MM.1S (cell line): ENCODE results near the gene RABGAP1L.
"Not testable (repeated sequence)": the region's sequence is repeated elsewhere in the genome, so short reads cannot be mapped to it uniquely, and the experiment has no call there.

ENCODE experiments used
- DNase-seq: peaks from one replicate; pipeline ENCODE4 v3.0.0-alpha.2; 2015
- H2AFZ ChIP-seq: fragments of 300-600 bp; sonication (generic); 2 replicates; pipeline ENCODE4 v1.6.0; 2016; ENCODE audit warnings: antibody characterized with exemption, low read length
- H3F3A ChIP-seq: fragments of 300-600 bp; sonication (generic); 2 replicates; pipeline ENCODE4 v1.6.1; 2016; ENCODE audit warnings: mild to moderate bottlenecking, antibody characterized with exemption, low read length, moderate library complexity, mixed read lengths; ENCODE audit not compliant: insufficient read depth
- H3K27ac ChIP-seq: fragments of 300-600 bp; sonication (generic); 2 replicates; pipeline ENCODE4 v1.5.1; 2016; ENCODE audit warnings: mild to moderate bottlenecking, low read length
- H3K27me3 ChIP-seq: fragments of 300-600 bp; sonication (generic); replicated peaks from 2 replicates; pipeline ENCODE4 v1.6.0; 2016; ENCODE audit warnings: low read length; ENCODE audit not compliant: insufficient read depth
- H3K36me3 ChIP-seq: fragments of 300-600 bp; sonication (generic); replicated peaks from 2 replicates; pipeline ENCODE4 v1.6.1; 2016; ENCODE audit warnings: mild to moderate bottlenecking, low read length, mixed read lengths; ENCODE audit not compliant: insufficient read depth
- H3K4me1 ChIP-seq: fragments of 300-600 bp; sonication (generic); 2 replicates; pipeline ENCODE4 v1.6.1; 2016; ENCODE audit warnings: low read length, mixed read lengths
- H3K4me2 ChIP-seq: fragments of 300-600 bp; sonication (generic); 2 replicates; pipeline ENCODE4 v1.6.0; 2016; ENCODE audit warnings: low read depth, low read length
- H3K4me3 ChIP-seq: fragments of 300-600 bp; sonication (generic); 2 replicates; pipeline ENCODE4 v1.5.1; 2016; ENCODE audit warnings: low read length, mixed read lengths
- H3K79me2 ChIP-seq: fragments of 300-600 bp; sonication (generic); 2 replicates; pipeline ENCODE4 v1.6.1; 2016; ENCODE audit warnings: mixed run types, low read length, mixed read lengths
- H3K9ac ChIP-seq: fragments of 300-600 bp; sonication (generic); 2 replicates; pipeline ENCODE4 v1.6.1; 2016; ENCODE audit warnings: low read length, mixed read lengths
- H3K9me2 ChIP-seq: fragments of 300-600 bp; sonication (generic); replicated peaks from 2 replicates; pipeline ENCODE4 v1.6.1; 2016; ENCODE audit warnings: mild to moderate bottlenecking, low read length, mixed read lengths; ENCODE audit not compliant: insufficient read depth
- H3K9me3 ChIP-seq: fragments of 300-600 bp; sonication (generic); replicated peaks from 2 replicates; pipeline ENCODE4 v1.6.1; 2016; ENCODE audit warnings: mild to moderate bottlenecking, low read length, mixed read lengths; ENCODE audit not compliant: insufficient read depth
- H4K20me1 ChIP-seq: fragments of 300-600 bp; sonication (generic); 2 replicates; pipeline ENCODE4 v1.6.1; 2016; ENCODE audit warnings: mild to moderate bottlenecking, low read length, moderate library complexity, mixed read lengths; ENCODE audit not compliant: insufficient read depth
- EZH2 ChIP-seq: fragments of 300-600 bp; sonication (generic); optimal IDR thresholded peaks from 2 replicates; pipeline ENCODE3; 2017; ENCODE audit warnings: low read depth, mild to moderate bottlenecking, antibody characterized with exemption, low read length, mixed read lengths
- EZH2phosphoT487 ChIP-seq: fragments of 300-600 bp; sonication (generic); IDR thresholded peaks from 2 replicates; pipeline ENCODE4 v1.6.1; 2018; ENCODE audit warnings: antibody characterized with exemption, low read length
- TF ChIP-seq, protein P1 (sequence below): fragments of 300-600 bp; sonication (generic); IDR thresholded peaks from 2 replicates; pipeline ENCODE4 v1.5.1; 2016; ENCODE audit warnings: antibody characterized with exemption, low read length, mixed read lengths

Gene RABGAP1L

DNA sequence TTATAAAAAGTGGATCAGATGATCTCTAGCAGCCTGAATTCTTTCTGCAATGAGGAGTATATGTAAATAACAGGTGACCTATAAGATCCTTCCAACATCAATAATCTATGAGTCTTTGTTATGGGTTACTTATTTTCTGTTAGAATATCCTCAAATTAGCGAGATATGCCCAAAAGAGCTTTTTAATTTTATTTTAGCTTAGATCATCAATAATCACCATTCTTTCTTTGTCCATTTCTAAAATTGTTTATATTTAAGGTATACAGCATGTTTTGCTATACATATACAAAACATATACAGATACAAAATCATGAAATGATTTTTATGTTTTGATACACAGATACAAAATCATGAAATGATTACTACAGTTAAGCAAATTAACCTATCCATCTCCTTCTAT lies 11.8 kb downstream of the RABGAP1L start:
- no peak overlapping the region for H3K4me2 ChIP-seq
- no peaks in the 10 kb centered on the region for H3K36me3 ChIP-seq
- H3F3A ChIP-seq: no peaks in the 10 kb centered on the region
- no peaks in the 10 kb centered on the region for H3K9me2 ChIP-seq
- H3K4me3 ChIP-seq: no peak overlapping the region
- DNase-seq: no peak
- H3K27me3 ChIP-seq: no peaks in the 10 kb centered on the region
- H3K9ac ChIP-seq: no peak overlapping the region
- no peak overlapping the region for H2AFZ ChIP-seq
- H3K27ac ChIP-seq: no peak overlapping the region
- peaks cover 76% of the 10 kb centered on the region for H3K79me2 ChIP-seq
- TF ChIP-seq EZH2phosphoT487: no peak
- TF ChIP-seq, protein P1, sequence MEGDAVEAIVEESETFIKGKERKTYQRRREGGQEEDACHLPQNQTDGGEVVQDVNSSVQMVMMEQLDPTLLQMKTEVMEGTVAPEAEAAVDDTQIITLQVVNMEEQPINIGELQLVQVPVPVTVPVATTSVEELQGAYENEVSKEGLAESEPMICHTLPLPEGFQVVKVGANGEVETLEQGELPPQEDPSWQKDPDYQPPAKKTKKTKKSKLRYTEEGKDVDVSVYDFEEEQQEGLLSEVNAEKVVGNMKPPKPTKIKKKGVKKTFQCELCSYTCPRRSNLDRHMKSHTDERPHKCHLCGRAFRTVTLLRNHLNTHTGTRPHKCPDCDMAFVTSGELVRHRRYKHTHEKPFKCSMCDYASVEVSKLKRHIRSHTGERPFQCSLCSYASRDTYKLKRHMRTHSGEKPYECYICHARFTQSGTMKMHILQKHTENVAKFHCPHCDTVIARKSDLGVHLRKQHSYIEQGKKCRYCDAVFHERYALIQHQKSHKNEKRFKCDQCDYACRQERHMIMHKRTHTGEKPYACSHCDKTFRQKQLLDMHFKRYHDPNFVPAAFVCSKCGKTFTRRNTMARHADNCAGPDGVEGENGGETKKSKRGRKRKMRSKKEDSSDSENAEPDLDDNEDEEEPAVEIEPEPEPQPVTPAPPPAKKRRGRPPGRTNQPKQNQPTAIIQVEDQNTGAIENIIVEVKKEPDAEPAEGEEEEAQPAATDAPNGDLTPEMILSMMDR: no peak
- no peak for TF ChIP-seq EZH2
- H3K4me1 ChIP-seq: peaks cover 26% of the 10 kb centered on the region
- H4K20me1 ChIP-seq: no peaks in the 10 kb centered on the region
- no peaks in the 10 kb centered on the region for H3K9me3 ChIP-seq

GRCh38 chr1:174174461-174175329 lies 15.4 kb downstream of the RABGAP1L start:
- H3K27me3 ChIP-seq: no peaks in the 10 kb centered on the region
- H3F3A ChIP-seq: no peaks in the 10 kb centered on the region
- DNase-seq: no peak
- peaks cover 66% of the 10 kb centered on the region for H3K79me2 ChIP-seq
- no peak overlapping the region for H3K9ac ChIP-seq
- no peak overlapping the region for H3K27ac ChIP-seq
- no peak overlapping the region for H2AFZ ChIP-seq
- peaks cover 8% of the 10 kb centered on the region; the same call in 1 of the 2 replicates for H3K4me1 ChIP-seq
- TF ChIP-seq EZH2 (no peak), EZH2phosphoT487 (no peak)
- TF ChIP-seq, protein P1: no peak
- no peak overlapping the region for H3K4me3 ChIP-seq
- no peaks in the 10 kb centered on the region for H3K9me2 ChIP-seq
- H3K9me3 ChIP-seq: no peaks in the 10 kb centered on the region
- no peaks in the 10 kb centered on the region for H4K20me1 ChIP-seq
- H3K4me2 ChIP-seq: no peak overlapping the region
- no peaks in the 10 kb centered on the region for H3K36me3 ChIP-seq

- H3F3A ChIP-seq, H2AFZ ChIP-seq, H3K9me2 ChIP-seq, H3K27ac ChIP-seq, H3K4me2 ChIP-seq, H3K9me3 ChIP-seq, H3K4me1 ChIP-seq, DNase-seq, H3K4me3 ChIP-seq, H3K36me3 ChIP-seq, H4K20me1 ChIP-seq, H3K27me3 ChIP-seq, H3K9ac ChIP-seq: not testable (repeated sequence)
- H3K79me2 ChIP-seq: peaks cover 66% of the 10 kb centered on the region
Measured at GRCh38 chr1:174178459-174178858, 19.1 kb downstream of the RABGAP1L start.
